ENCODE measurements around the gene GDPD2.

GDPD2 gene

DNA sequence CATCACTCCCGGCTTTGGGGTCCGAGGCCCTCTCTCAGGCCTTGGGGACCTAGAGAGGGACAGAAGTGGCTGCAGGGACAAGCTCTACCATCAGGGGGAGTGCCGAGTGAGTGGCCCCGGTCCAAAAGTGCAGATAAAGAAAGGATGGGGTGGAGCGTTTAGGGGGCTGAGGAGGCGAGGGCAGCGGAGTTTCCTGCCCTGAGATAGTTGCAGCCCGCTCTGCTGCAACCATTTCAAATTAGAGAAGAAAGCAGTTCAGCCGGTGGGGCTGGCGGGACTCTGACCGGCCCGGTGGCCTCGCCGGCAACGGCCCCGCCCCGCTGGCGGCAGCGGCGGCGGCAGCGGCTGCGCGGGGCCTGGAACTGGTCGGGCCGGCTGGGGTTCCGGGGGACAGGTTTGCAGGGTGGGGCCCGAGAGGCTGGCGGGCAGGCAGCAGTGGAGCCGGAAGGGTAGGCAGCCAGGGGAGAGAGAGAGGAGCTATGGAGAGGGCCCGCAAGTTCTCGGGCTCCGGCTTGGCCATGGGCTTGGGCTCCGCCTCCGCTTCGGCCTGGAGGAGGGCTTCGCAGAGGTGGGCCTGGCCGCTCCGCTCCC lies 29.1 kb downstream of the GDPD2 start:
- Histone ChIP-seq H3K36me3 (ENCODE audit: control insufficient read depth, insufficient read depth, low read length) (no peaks in the 10 kb centered on the region), H3K27me3 (ENCODE audit: control insufficient read depth, insufficient read depth, low read length, poor library complexity, severe bottlenecking) (no peaks in the 10 kb centered on the region), H3K4me3 (ENCODE audit: insufficient read depth, low read depth, low read length) (peak overlapping the region; percentile 43), H3K9me3 (ENCODE audit: control insufficient read depth, low read length) (no peaks in the 10 kb centered on the region), H3K27ac (ENCODE audit: insufficient read depth, low read depth, low read length, poor library complexity, severe bottlenecking) (no peak overlapping the region), H3K4me1 (ENCODE audit: control insufficient read depth, insufficient read depth, low read length) (no peaks in the 10 kb centered on the region)
- WGBS, 2 experiments = 3 to 4% methylated on average over 39 of the region's 39 CpGs

GRCh38 chrX:70453024-70453618 lies 30.0 kb downstream of the GDPD2 start:
- Histone ChIP-seq H3K27ac (ENCODE audit: insufficient read depth, low read depth, low read length, poor library complexity, severe bottlenecking) (no peak overlapping the region), H3K9me3 (ENCODE audit: control insufficient read depth, low read length) (no peaks in the 10 kb centered on the region), H3K27me3 (ENCODE audit: control insufficient read depth, insufficient read depth, low read length, poor library complexity, severe bottlenecking) (no peaks in the 10 kb centered on the region), H3K36me3 (ENCODE audit: control insufficient read depth, insufficient read depth, low read length) (no peaks in the 10 kb centered on the region), H3K4me1 (ENCODE audit: control insufficient read depth, insufficient read depth, low read length) (no peaks in the 10 kb centered on the region), H3K4me3 (ENCODE audit: insufficient read depth, low read depth, low read length) (no peak overlapping the region)
- 83 to 87% methylated on average over 5 of the region's 5 CpGs for WGBS, 2 experiments

DNA sequence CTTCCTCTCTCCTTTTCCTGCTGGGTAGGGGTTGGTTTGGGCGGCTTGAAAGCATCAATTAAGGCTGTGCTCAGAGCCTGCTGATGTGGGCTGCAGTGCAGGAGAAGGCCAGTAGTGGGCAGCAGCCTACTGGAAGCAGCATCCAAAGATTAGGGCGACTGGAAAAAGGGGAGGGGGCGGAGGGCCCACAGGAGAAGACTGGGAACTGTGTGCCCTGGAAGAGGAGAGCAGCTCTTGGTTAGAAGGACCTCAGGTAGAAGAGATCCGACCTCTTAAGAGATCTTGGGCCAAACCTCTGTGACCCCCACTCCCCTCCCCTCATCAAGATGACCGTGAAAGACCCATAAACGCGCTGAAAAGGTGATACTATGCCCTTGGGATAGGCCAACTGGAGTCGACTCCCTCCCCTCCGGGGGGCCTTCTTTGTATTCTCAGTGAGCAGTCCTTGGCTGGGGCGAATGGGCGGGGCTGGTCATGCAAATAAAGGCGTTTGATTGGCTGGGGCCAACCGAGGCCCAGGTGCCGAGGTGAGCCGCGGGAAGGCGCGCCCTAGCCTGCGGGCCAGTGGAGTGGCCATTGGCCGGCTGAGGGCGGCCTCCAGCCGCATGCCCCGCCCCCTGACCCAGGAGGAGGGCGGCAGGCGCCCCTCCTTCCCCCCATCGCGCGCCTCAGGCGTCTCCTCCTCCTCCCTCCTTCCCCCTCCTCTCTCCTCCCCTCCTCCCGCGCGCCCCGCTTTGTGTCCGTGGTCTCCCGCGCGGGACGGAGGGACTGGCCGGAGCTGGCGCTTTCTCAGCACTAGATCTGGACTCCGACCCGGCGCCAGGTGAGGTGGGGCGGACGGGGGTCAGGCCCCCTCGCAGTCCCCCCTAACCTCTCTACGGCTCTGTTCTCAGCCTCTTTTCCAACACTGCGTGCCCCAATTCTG lies 31.6 kb downstream of the GDPD2 start:
- Histone ChIP-seq H3K4me1 (ENCODE audit: control insufficient read depth, insufficient read depth, low read length) (no peaks in the 10 kb centered on the region), H3K36me3 (ENCODE audit: control insufficient read depth, insufficient read depth, low read length) (no peaks in the 10 kb centered on the region), H3K27ac (ENCODE audit: insufficient read depth, low read depth, low read length, poor library complexity, severe bottlenecking) (peak overlapping the region; percentile 83), H3K27me3 (ENCODE audit: control insufficient read depth, insufficient read depth, low read length, poor library complexity, severe bottlenecking) (no peaks in the 10 kb centered on the region), H3K4me3 (ENCODE audit: insufficient read depth, low read depth, low read length) (peak overlapping the region; percentile 64), H3K9me3 (ENCODE audit: control insufficient read depth, low read length) (no peaks in the 10 kb centered on the region)
- 0 to 1% methylated on average over 43 to 47 of the region's 48 CpGs for WGBS, 2 experiments

GRCh38 chrX:70455366-70456202 lies 32.5 kb downstream of the GDPD2 start:
- Histone ChIP-seq H3K27ac (ENCODE audit: insufficient read depth, low read depth, low read length, poor library complexity, severe bottlenecking) (peak overlapping the region; percentile 83), H3K36me3 (ENCODE audit: control insufficient read depth, insufficient read depth, low read length) (peaks cover 4% of the 10 kb centered on the region), H3K4me3 (ENCODE audit: insufficient read depth, low read depth, low read length) (peak overlapping the region; percentile 64), H3K9me3 (ENCODE audit: control insufficient read depth, low read length) (no peaks in the 10 kb centered on the region), H3K4me1 (ENCODE audit: control insufficient read depth, insufficient read depth, low read length) (no peaks in the 10 kb centered on the region), H3K27me3 (ENCODE audit: control insufficient read depth, insufficient read depth, low read length, poor library complexity, severe bottlenecking) (no peaks in the 10 kb centered on the region)
- WGBS, 2 experiments = 0% methylated on average over 28 to 32 of the region's 32 CpGs

- 6 to 27% methylated on average over 2 of the region's 2 CpGs for WGBS, 2 experiments
- peak overlapping the region; percentile 64 for H3K4me3 ChIP-seq (ENCODE audit: insufficient read depth, low read depth, low read length)
- H3K27me3 ChIP-seq (ENCODE audit: control insufficient read depth, insufficient read depth, low read length, poor library complexity, severe bottlenecking) = no peaks in the 10 kb centered on the region
- H3K9me3 ChIP-seq (ENCODE audit: control insufficient read depth, low read length) = no peaks in the 10 kb centered on the region
- peaks cover 4% of the 10 kb centered on the region for H3K36me3 ChIP-seq (ENCODE audit: control insufficient read depth, insufficient read depth, low read length)
- H3K27ac ChIP-seq (ENCODE audit: insufficient read depth, low read depth, low read length, poor library complexity, severe bottlenecking) = no peak overlapping the region
- no peaks in the 10 kb centered on the region for H3K4me1 ChIP-seq (ENCODE audit: control insufficient read depth, insufficient read depth, low read length)
Observed at GRCh38 chrX:70456256-70456655, 33.1 kb downstream of the GDPD2 start.

GRCh38 chrX:70461026-70461425 lies 37.9 kb downstream of the GDPD2 start:
- Histone ChIP-seq H3K27ac (ENCODE audit: insufficient read depth, low read depth, low read length, poor library complexity, severe bottlenecking) (no peak overlapping the region), H3K4me3 (ENCODE audit: insufficient read depth, low read depth, low read length) (no peak overlapping the region), H3K9me3 (ENCODE audit: control insufficient read depth, low read length) (no peaks in the 10 kb centered on the region), H3K4me1 (ENCODE audit: control insufficient read depth, insufficient read depth, low read length) (no peaks in the 10 kb centered on the region), H3K27me3 (ENCODE audit: control insufficient read depth, insufficient read depth, low read length, poor library complexity, severe bottlenecking) (no peaks in the 10 kb centered on the region), H3K36me3 (ENCODE audit: control insufficient read depth, insufficient read depth, low read length) (peaks cover 4% of the 10 kb centered on the region)
- 89 to 92% methylated on average over 2 of the region's 2 CpGs for WGBS, 2 experiments

- H3K4me1 ChIP-seq (ENCODE audit: control insufficient read depth, insufficient read depth, low read length) = no peaks in the 10 kb centered on the region
- no peaks in the 10 kb centered on the region for H3K9me3 ChIP-seq (ENCODE audit: control insufficient read depth, low read length)
- no peak overlapping the region for H3K4me3 ChIP-seq (ENCODE audit: insufficient read depth, low read depth, low read length)
- peaks cover 4% of the 10 kb centered on the region for H3K36me3 ChIP-seq (ENCODE audit: control insufficient read depth, insufficient read depth, low read length)
- H3K27me3 ChIP-seq (ENCODE audit: control insufficient read depth, insufficient read depth, low read length, poor library complexity, severe bottlenecking) = no peaks in the 10 kb centered on the region
- H3K27ac ChIP-seq (ENCODE audit: insufficient read depth, low read depth, low read length, poor library complexity, severe bottlenecking) = no peak overlapping the region
Observed at GRCh38 chrX:70464051-70464450, 40.9 kb downstream of the GDPD2 start.

DNA sequence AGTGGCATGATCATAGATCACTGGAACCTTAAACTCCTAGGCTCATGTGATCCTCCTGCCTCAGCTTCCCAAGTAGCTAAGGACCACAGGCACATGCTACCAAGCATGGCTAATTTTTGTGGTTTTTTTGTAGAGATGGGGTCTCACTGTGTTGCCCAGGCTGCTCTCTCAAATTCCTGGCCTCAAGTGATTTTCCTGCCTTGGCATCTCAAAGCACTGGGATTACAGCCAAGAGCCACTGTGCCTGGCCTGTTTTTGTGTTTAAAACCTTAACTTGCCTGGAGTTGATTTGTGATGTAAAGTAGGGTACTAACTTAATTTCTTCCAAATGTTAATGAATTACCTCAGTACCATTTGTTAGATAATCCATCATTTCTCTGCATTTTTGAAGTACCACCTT lies 43.9 kb downstream of the GDPD2 start:
- H3K9me3 ChIP-seq (ENCODE audit: control insufficient read depth, low read length) = no peaks in the 10 kb centered on the region
- no peak overlapping the region for H3K27ac ChIP-seq (ENCODE audit: insufficient read depth, low read depth, low read length, poor library complexity, severe bottlenecking)
- no peaks in the 10 kb centered on the region for H3K27me3 ChIP-seq (ENCODE audit: control insufficient read depth, insufficient read depth, low read length, poor library complexity, severe bottlenecking)
- H3K4me1 ChIP-seq (ENCODE audit: control insufficient read depth, insufficient read depth, low read length) = no peaks in the 10 kb centered on the region
- no peak overlapping the region for H3K4me3 ChIP-seq (ENCODE audit: insufficient read depth, low read depth, low read length)
- H3K36me3 ChIP-seq (ENCODE audit: control insufficient read depth, insufficient read depth, low read length) = no peaks in the 10 kb centered on the region

- Histone ChIP-seq H3K4me1 (ENCODE audit: control insufficient read depth, insufficient read depth, low read length) (no peaks in the 10 kb centered on the region), H3K9me3 (ENCODE audit: control insufficient read depth, low read length) (no peaks in the 10 kb centered on the region), H3K27me3 (ENCODE audit: control insufficient read depth, insufficient read depth, low read length, poor library complexity, severe bottlenecking) (no peaks in the 10 kb centered on the region), H3K36me3 (ENCODE audit: control insufficient read depth, insufficient read depth, low read length) (no peaks in the 10 kb centered on the region), H3K27ac (ENCODE audit: insufficient read depth, low read depth, low read length, poor library complexity, severe bottlenecking) (no peak overlapping the region), H3K4me3 (ENCODE audit: insufficient read depth, low read depth, low read length) (no peak overlapping the region)
- no CpG with 5 or more reads among the region's 1 CpG for WGBS, 2 experiments
Observed at GRCh38 chrX:70468709-70469108, 45.6 kb downstream of the GDPD2 start.

Measured in ectodermal cell (in vitro differentiated cells).